ENCODE measurements around the gene TIMP1. TPM values are rescaled to one million over a fixed set of nuclear protein-coding genes. Genes with fewer than 3 reads are reported as not detected.

TIMP1 gene
- total and polyA plus RNA-seq, 2 of the 13 experiments (the other 11 are each of a cell fraction or from before 2014, with no cell fraction given): 12.3 to 45.8 TPM

DNA sequence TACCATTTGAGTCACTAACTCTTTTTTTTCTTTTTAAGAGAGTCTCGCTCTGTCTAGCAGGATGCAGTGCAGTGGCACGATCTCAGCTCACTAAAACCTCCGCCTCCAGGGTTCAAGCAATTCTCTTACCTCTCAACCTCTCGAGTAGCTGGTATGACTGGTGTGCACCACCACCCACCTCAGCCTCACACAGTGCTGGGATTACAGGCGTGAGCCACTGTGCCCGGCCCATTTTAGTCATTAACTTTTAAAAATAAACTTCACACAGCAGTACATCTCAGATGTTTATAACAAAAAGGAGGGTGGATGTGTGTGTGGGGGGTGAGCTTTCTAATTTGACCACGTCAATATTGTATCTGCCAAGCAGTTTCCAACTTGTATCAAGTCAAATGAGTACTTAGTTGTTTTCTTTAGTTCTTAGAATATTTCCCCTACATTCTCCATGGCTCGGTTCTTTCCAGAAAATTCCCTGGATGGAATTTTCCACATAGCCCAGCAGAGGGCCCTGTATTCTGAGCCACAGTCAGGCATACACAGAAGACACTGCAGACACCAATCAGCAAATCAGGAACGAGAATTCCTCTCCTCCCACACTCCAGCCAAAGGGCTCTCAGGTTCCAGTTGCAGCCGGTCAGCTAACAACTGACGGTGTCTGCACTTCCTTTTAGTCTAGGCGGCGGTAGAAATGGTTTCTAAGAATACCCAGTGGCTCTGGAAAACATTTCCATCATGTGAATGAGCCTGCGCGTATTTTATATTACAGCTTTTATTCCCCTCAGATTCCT, 41.3 kb upstream of the TIMP1 start:
- Histone ChIP-seq H3K4me2 (ENCODE audit: low read depth, low read length) (peak overlapping the region; percentile 39), H2AFZ (ENCODE audit: low read length) (no peak overlapping the region), H3K9ac (ENCODE audit: insufficient read depth, low read depth, low read length) (no peak overlapping the region), H3K27me3 (ENCODE audit: control insufficient read depth in 1 of 2, insufficient read depth in 2 of 2, low read length in 2 of 2) (no peaks in the 10 kb centered on the region), H3K36me3 (replicated peaks in 1 of 2; ENCODE audit: control insufficient read depth in 1 of 2, insufficient read depth in 2 of 2, low read length in 2 of 2) (no peaks in the 10 kb centered on the region), H4K20me1 (ENCODE audit: insufficient read depth, low read length) (no peaks in the 10 kb centered on the region), H3K79me2 (ENCODE audit: insufficient read depth, low read length) (no peaks in the 10 kb centered on the region), H3K4me1 (ENCODE audit: insufficient read depth, low read length) (no peaks in the 10 kb centered on the region), H3K4me3 (replicated peaks in 1 of 3; ENCODE audit: insufficient read depth in 1 of 3, low read depth in 2 of 3, low read length in 3 of 3) (no peak overlapping the region; a peak in 1 of 6 replicates), H3K27ac (ENCODE audit: extremely low read length, insufficient read depth, low read length) (no peak overlapping the region), H3K9me3 (ENCODE audit: low read length) (no peaks in the 10 kb centered on the region)
- CTCF ChIA-PET (ENCODE audit: low intra/inter-chr PET ratio, low total read pairs): interaction anchor here (1.8 kb wide), 1 partner anchor 211 kb away, joined by 4 read pairs; no protein-coding TSS in a partner anchor
- POLR2A ChIA-PET: no interaction called here
- WGBS (ENCODE audit: low lambda C conversion rate): 30% methylated on average over 15 of the region's 15 CpGs
- ATAC-seq (peak; percentile 100), FAIRE-seq (peak; percentile 77), DNase-seq (ENCODE audit: low spot score) (peak; percentile 81)
- intact Hi-C loops (cut with micrococcal nuclease; ENCODE audit: unreplicated experiment) (loop anchor here (5.0 kb wide), 1 partner anchor 101 kb away; no protein-coding TSS in a partner anchor), in situ Hi-C loops (cut with HindIII; ENCODE audit: extremely low pct_ligation_motif_present, low pct_unique_long_range_greater_than_20kb) (no loop called here)
- no TSS peak for BruUV-seq (replicated peaks)
- TF ChIP-seq ZNF230 (CRISPR knock-in tag; IDR thresholded peaks at IDR 0.05) (no peak), SIX1 (CRISPR knock-in tag; IDR thresholded peaks at IDR 0.05; ENCODE audit: borderline replicate concordance) (peak; percentile 50; the same call in 1 of the 2 replicates), U2AF2 (IDR thresholded peaks at IDR 0.05; ENCODE audit: low read depth, low read length) (no peak), ARID3A (IDR thresholded peaks at IDR 0.05; ENCODE audit: low read depth, low read length) (no peak), ZFP36L2 (CRISPR knock-in tag; IDR thresholded peaks at IDR 0.05) (no peak), CERS6 (CRISPR knock-in tag; IDR thresholded peaks at IDR 0.05) (no peak), ZNF24 (IDR thresholded peaks at IDR 0.05) (no peak), ZNF326 (CRISPR knock-in tag; IDR thresholded peaks at IDR 0.05; ENCODE audit: borderline replicate concordance) (no peak), REST (IDR thresholded peaks at IDR 0.05; ENCODE audit: borderline replicate concordance in 1 of 2, low read depth in 1 of 2, low read length in 2 of 2) (no peak), SP2 (CRISPR knock-in tag; IDR thresholded peaks at IDR 0.05) (no peak), TBL1XR1 (IDR thresholded peaks at IDR 0.05; ENCODE audit: borderline replicate concordance, low read length, partially characterized antibody) (no peak), ZNF275 (CRISPR knock-in tag; IDR thresholded peaks at IDR 0.05; ENCODE audit: borderline replicate concordance) (no peak), HMG20B (CRISPR knock-in tag; conservative IDR thresholded peaks at IDR 0.05) (no peak), THAP11 (CRISPR knock-in tag; IDR thresholded peaks at IDR 0.05) (0 out of 2 replicates have a peak, but pooled peaks have one; percentile 26), NFE2L1 (CRISPR knock-in tag; IDR thresholded peaks at IDR 0.05; ENCODE audit: borderline replicate concordance) (no peak)

Data from HepG2 (cell line).